IPS-NIHi11 (cell line): ENCODE results near the gene HMCN2.

Source experiments
- DNase-seq: peaks from one replicate; pipeline ENCODE4 v3.0.0; 2012; ENCODE audit warnings: mixed read lengths, low spot score

Gene HMCN2

DNA sequence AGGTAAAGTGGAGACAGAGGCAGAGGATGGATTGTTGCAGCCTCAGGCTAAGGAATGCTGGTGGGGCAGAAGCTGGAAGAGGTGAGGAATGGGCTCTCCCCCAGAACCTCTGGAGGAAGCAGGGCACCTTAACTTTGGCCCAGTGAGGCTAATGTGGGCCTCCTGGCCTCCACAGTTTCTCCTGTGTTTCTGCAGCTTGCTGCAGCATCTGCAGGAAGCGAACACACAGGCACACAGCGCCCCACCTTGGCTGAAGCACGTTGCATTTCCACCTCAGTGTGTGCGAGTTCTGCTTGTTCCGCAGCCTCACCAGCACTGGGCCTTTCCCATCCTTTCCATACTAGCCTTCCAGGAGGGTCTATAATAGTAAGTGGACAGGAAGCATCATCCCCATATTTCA is 152.0 kb downstream of the HMCN2 start:
- DNase-seq = no peak

DNA sequence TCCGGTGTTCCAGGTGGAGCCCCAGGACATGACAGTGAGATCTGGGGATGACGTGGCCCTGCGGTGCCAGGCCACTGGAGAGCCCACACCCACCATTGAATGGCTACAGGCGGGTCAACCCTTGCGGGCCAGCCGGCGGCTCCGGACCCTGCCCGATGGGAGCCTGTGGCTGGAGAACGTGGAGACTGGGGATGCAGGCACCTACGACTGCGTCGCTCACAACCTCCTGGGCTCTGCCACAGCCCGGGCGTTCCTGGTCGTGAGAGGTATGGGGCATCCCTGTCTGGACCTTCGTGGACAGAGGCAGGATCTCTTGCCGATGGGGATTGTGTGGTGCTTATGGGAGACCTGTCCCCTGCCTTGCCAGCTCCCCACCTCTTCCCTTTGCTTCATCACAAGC is 153.2 kb downstream of the HMCN2 start:
- DNase-seq = no peak

DNA sequence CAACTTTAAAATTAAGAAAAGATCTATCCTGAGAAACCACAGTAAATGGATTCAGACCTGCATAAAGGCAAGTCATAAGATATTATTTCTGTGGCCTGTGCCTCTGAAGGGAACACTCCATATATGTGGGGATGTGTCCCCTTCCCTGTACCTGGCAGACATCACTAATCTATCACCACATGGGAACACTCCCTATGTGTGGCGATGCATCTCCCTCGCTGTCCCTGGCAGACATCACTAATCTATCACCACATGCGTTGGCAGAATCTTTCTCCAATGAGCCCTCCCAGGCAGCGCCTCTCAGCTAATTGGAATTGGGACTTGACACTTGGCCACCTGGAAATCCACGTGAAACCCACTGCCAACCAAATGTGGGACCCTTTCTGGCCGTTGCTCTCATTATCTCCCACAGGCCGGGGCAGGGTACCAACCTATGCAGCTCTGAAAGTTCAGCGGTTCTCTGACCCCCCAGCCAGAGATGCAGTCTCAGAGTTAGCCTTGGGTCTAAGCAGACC is 154.0 kb downstream of the HMCN2 start:
- no peak for DNase-seq

DNA sequence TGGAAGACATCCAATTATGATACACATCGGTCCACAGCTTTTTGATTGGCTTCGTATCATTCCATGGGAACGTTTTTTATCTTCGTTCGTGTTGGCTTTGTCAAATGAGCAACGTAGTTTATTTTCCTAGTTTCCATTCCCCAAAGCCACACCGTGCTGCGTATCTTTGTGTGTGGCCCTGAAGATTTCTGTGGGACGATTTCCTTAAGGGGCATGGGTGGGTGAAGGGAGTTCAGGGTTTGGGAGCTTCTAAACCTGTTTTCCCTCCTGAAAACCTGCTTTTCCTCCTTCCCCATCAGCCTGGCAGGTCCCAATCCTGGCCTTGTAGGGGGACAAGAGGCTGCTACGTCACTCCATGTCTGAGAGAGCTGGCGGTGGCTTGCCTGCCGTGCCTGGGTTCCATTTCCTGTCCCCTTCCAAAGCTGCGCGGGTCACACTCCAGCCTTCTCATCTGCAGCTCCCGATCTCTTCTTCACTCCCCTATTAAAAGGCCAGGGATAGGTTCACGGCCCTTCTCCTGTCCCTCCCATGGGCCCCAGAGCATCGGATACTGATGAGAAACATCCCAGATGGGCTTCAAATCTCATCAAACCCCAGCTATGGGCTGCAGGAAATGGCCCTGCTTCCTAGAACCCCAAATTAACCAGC is 155.7 kb downstream of the HMCN2 start:
- DNase-seq = no peak

DNA sequence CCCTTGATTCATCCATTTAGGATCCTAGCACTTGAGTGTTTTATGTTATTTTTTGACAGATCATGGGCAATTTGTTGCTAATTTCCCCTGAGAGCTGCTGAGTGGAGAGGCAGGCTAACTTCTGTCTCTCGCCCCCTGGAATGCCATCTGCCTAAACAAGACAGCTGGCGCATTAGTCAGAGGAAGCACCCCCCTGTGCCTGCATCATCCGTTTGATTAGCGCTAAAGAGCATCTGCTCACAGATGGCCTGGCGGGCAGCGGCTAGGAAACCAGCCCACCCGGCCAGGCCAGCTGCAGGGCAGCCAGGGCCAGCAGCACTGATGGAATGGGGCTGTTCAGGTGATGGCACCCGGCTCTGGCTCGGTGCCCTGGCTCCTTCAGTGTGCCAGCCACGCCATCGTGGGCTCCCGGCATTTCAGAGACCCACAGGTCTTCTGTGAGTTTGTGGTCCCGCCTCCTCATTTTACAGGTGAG is 156.3 kb downstream of the HMCN2 start:
- DNase-seq = peak; percentile 85

DNA sequence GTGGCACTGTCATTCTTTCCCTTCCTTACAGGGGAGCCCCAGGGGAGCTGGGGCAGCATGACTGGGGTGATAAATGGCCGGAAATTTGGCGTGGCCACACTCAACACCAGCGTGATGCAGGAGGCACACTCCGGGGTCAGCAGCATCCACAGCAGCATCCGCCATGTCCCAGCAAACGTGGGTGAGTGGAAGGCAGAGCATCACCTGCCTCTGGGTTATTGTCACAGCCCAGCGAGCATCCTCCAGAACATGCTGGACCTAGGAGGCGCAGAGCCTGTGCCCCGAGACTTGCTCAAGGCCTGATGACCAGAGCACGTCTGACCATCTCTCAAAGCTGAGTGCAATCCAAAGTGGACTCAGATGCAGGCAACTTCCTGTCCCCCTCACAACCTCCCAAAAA is 157.0 kb downstream of the HMCN2 start:
- DNase-seq = no peak

DNA sequence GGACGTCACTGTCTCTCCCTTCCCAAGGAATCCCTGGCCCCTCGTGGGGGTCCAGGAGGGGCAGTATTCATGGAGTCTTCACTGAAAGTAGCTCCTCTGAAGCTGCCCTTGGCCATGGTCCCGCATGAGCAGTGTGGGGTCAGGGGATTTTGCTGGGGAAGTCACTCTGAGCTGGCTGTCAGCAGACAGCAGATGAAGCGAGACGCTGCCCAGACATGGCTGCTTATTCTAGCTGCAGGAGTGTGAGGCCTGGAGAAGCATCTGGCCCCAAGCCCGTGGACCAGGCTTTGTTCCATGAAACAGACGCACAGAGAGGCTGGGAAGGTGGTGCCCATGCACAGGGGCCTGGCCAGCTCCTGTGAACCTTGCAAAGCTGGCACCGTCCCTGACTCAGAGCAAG is 157.7 kb downstream of the HMCN2 start:
- DNase-seq = no peak

DNA sequence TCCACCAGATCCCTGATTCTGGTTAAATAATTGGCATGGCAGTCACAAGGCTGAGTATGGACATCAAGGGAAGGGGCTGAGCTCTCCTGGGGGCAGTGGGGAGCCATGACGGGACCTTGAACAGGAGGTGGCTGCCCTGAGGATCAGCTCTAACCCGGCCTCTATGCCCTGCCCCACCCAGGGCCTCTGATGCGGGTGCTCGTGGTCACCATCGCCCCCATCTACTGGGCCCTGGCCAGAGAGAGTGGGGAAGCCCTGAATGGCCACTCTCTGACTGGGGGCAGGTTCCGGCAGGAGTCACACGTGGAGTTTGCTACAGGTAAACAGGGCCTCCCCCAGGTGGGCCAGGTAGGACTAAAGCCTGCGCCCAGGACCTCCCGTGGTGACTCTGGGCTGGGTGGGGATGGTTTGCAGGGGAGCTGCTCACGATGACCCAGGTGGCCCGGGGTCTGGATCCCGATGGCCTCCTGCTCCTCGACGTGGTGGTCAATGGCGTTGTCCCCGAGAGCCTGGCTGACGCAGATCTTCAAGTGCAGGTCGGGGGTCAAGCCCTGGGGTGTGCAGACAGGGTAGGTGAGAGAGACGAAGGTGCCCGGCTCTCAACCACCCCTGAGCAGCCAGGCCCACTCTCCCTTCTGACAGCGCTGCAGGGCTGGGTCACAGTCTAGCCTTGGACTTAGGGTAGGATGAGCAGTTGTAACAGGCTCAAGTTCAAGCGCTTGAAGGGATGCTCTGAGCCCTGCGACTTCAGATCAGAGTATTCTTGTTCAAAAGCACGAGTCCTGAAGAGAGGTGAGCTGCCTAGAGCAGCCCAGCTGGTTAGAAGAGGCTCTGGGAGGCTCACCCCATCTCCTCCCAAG is 159.3 kb downstream of the HMCN2 start:
- no peak for DNase-seq

DNA sequence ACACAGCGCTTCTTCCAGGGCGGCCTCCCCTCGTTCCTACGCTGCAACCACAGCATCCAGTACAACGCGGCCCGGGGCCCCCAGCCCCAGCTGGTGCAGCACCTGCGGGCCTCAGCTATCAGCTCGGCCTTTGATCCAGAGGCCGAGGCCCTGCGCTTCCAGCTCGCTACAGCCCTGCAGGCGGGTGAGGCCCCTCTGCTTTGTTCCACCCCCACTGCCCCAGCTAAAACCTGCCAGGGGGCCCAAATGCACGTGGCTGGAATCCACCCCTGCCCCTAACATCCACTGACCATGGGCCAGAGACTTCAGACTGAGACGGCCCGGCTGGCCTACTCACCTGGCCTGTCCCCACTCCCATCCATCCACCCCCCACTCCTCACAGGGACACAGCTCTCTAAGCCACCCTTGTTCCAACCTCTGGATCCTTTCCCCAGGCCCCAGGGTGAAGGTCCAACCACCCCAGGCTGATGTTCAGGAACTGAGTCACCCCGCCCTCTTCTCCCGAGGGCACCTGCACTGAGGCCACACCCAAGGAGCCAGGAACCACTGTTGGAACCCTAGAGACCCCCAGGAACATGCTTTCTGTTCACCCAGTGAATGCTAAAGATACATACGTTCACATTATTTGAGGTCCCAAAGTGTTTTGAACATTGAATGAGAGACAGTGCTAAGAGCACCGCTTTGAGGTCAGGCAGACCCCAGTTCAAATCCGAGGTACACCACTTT is 160.3 kb downstream of the HMCN2 start:
- DNase-seq = no peak

DNA sequence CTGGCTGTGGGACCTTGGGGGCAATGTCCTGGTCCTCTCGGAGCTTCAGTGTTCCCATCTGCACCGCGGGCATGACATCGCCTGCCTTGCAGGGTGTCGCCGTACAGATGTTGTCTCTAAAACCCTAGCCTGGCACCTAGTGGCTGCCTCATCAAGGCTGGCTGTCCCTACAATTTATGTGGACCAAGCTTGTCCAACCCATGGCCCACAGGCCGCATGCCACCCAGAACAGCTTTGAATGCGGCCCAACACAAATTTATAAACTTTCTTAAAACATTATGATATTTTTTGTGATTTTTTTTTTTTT is 160.9 kb downstream of the HMCN2 start:
- DNase-seq = no peak

DNA sequence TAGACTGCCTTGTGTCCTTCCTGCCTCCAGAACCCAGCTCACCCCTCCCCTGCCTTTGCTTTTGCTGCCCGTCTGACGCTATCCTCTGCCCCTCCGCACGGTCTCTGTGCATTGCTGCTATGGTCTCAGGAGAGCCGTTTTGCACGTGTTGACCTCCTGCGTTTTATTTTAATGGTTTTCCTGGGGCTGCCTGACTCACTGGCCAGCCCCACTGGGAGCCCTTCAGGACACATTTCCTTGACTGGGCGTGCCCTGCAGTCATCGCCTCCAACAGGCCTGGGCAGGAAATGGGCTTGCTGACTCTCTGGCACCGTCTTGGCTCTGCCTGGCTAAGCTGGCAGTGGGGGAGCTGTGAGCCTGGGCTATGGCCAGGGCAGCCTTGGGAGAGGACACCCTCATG is 161.3 kb downstream of the HMCN2 start:
- DNase-seq = no peak

DNA sequence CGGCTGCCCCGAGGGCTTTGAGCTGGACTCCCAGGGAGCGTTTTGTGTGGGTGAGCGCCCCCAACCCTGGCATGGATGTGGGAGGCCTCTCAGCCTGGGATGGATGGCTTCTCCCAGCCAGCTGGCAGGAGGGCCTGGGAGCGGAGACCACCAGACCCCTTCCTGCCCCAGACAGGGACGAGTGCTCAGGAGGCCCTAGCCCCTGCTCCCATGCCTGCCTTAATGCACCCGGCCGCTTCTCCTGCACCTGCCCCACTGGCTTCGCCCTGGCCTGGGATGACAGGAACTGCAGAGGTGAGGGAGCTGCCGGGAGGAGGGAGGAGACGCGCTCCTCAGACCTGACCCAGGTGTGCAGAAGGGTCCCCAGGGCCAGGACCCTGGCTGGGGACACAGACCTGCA is 161.8 kb downstream of the HMCN2 start:
- no peak for DNase-seq

DNA sequence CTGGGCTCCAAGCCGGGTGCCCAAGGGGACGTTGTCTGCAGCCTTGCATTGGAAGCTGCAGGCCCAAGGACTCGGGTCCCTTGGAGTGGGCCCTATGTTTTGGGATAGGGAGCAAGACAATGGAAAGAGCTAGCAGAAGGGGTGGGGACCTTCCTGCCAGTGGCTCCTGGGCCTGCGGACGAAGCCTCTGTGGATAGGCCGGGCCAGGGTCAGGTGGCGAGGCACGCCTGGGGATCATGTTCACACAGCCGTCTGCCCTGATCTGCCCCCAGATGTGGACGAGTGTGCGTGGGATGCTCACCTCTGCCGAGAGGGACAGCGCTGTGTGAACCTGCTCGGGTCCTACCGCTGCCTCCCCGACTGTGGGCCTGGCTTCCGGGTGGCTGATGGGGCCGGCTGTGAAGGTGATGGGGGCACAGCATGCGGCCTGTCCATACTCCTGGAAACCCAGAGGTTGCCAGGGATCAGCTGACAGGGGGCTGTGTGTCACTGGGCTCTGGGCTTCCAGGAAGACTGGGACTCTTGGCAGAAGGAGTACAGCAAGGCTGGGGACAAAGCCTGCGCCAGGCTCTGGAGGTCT is 162.6 kb downstream of the HMCN2 start:
- DNase-seq = no peak

DNA sequence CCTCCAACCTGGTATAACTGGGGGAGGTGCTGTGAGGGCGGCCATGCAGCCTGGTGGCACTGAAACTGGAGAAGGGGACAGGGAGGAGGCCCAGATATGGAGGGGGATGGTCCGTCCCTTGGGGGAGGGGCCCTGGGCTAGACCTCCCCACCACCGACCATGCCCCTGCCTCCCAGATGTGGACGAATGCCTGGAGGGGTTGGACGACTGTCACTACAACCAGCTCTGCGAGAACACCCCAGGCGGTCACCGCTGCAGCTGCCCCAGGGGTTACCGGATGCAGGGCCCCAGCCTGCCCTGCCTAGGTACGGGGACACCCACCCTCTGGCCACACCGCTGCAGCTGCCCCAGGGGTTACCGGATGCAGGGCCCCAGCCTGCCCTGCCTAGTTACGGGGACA is 163.8 kb downstream of the HMCN2 start:
- no peak for DNase-seq

DNA sequence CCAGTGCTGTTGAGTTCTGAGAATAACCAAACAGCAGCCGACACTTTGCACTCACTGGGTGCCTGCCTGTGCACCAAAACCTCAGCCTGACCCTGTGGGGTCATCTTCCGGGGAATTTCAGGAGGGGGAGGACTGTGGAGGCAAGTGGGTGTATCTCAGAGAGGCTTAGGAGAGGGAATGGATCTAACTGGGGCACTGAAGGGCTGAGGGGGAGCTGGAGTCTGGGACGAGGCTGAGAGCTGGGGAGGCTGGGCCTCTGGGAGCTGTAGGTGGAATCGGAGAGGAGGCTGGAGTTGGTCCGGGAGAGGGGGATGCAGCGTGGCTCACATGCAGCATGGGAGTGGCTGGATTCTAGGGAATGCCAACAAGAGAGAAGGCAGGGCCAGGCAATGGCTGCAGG is 164.3 kb downstream of the HMCN2 start:
- DNase-seq = no peak

DNA sequence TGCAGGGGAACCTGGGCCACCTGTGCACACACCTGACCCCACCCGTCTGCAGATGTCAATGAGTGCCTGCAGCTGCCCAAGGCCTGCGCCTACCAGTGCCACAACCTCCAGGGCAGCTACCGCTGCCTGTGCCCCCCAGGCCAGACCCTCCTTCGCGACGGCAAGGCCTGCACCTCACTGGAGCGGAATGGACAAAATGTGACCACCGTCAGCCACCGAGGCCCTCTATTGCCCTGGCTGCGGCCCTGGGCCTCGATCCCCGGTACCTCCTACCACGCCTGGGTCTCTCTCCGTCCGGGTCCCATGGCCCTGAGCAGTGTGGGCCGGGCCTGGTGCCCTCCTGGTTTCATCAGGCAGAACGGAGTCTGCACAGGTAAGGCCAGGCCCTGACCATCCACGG is 164.7 kb downstream of the HMCN2 start:
- no peak for DNase-seq

DNA sequence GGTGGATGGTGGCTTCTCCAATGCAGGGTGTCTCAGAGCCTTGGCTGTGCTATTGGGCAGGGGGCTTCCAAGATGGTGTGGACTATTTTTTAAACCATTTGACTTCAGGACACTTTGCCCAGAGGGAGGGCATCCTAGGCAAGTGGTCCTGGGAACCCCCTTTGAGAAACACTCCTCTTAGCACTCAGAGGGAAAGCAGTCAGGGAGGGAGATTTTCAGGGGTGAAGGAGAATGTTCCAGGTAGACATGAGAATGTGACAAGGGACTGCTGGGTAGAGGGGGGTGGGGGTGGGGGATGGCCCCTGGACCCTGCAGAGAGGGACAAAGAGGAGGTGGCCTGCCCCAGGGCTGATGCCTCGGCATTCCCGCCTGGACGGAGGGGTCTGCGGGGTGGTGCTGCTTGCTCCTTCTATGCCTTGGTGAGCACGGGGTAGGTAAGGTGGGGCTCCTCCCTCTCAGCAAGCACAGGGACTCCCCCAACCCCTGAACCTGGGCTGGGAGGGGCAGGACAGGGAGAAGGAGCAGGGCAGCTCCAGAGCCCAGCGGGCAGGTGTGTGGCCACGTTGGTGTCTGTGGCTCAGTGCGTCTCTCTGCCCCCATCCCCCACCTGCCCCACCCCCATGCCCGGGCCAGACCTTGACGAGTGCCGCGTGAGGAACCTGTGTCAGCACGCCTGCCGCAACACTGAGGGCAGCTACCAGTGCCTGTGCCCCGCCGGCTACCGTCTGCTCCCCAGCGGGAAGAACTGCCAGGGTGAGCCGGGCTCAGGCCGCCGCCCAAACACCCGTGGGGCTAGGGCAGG is 165.4 kb downstream of the HMCN2 start:
- DNase-seq = no peak

DNA sequence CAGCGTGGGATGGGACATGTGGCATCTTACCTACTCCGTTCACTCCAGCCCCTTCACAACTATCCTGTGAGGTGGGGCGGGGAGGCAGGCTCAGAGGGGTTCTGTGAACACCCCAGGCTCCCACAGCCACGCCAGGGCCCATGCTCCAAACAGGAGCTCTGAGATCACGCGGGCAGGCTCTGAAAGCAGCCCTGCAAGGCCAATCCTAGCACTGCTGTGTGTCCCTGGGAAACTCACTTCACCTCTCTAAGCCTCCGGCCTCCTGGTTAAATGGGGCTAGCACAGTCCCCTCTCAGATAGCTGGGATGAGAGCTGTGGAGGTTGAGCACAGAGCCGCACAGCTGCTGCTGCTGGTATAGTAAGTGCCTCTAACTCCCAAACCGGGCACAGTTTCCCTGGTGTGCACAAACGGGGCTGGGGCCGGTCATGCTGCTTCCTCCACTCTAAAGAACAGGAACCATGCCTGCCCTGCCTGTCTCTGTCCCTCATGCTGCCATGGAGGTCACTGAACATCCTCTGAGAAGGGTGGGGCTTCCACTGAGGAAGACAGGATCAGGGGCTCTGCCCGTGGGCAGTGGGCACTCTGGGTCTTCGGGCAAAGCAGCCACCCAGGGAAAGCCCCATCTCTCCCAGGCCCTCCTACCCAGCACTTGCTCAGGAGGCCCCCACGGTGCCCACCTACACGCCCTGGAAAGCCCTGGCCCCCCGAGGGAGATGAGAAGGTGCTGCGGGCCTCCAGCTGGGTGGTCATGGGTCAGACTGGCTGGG is 166.2 kb downstream of the HMCN2 start:
- no peak for DNase-seq

DNA sequence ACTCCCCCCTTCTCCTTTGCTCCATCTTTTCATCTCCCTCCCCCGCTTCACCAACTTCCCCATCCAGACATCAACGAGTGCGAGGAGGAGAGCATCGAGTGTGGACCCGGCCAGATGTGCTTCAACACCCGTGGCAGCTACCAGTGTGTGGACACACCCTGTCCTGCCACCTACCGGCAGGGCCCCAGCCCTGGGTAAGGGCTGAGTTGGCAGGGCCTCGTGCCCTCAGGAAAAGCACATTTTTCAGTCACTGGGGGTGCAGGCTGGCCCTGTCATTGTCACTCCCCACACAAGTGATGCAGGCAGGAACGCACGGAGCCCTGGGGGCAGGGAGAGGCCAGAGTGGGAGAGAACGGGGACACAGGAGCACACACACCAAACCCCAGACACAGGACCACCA is 166.8 kb downstream of the HMCN2 start:
- DNase-seq = no peak

DNA sequence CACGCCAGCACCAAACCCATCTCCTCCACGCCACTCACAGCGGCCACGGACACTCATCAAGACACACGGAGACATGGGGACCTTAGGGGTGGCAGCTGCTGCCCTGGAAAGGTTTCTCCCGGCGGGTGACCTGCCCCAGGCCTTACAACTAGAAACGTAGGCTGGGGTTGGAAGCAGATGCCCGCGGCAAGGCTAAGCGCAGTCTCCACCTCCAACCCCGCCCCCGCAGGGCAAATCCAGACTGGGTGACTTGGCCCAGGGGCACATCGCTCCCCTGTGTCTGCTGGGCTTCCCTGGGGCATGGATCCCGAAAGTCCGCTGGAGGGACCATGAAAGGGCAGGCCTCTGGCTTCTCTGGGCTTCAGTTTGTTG is 167.2 kb downstream of the HMCN2 start:
- peak; percentile 61 for DNase-seq
